HG03520 (cell line): ENCODE data around the gene ANK2.

Experiments
- ATAC-seq: cut with Tn5 transposase; IDR thresholded peaks from one replicate; pipeline ENCODE4 v1.9.1; 2021; ENCODE audit warnings: mild to moderate bottlenecking, moderate library complexity; ENCODE audit not compliant: unreplicated experiment

ANK2 gene

GRCh38 chr4:113049421-113050370 is at the start of gene ANK2:
ANK2 (plus strand) TSS chr4:113049653; CDS start chr4:113049729, 76 bp downstream.
- ATAC-seq = no peak

- ATAC-seq = no peak
Measured at GRCh38 chr4:113003841-113004240, 45.6 kb upstream of the ANK2 start.

- no peak for ATAC-seq
Measured at GRCh38 chr4:113004655-113005054, 44.8 kb upstream of the ANK2 start.

GRCh38 chr4:113006632-113007031 is 42.8 kb upstream of the ANK2 start:
- no peak for ATAC-seq

GRCh38 chr4:113007151-113007550 is 42.3 kb upstream of the ANK2 start:
- no peak for ATAC-seq

- ATAC-seq = no peak
Measured at GRCh38 chr4:113008135-113008534, 41.3 kb upstream of the ANK2 start.

- no peak for ATAC-seq
Measured at GRCh38 chr4:113008716-113009115, 40.7 kb upstream of the ANK2 start.

- no peak for ATAC-seq
Measured at GRCh38 chr4:113009461-113009860, 40.0 kb upstream of the ANK2 start.

GRCh38 chr4:113012122-113012725 is 37.2 kb upstream of the ANK2 start:
- no peak for ATAC-seq

- ATAC-seq = no peak
Measured at GRCh38 chr4:113012786-113013185, 36.7 kb upstream of the ANK2 start.

GRCh38 chr4:113013751-113014150 is 35.7 kb upstream of the ANK2 start:
- ATAC-seq = no peak

- ATAC-seq = no peak
Measured at GRCh38 chr4:113016377-113016776, 33.1 kb upstream of the ANK2 start.

GRCh38 chr4:113020966-113021365 is 28.5 kb upstream of the ANK2 start:
- no peak for ATAC-seq

- no peak for ATAC-seq
Measured at GRCh38 chr4:113024388-113024787, 25.1 kb upstream of the ANK2 start.

GRCh38 chr4:113025416-113025815 is 24.0 kb upstream of the ANK2 start:
- no peak for ATAC-seq

- ATAC-seq = no peak
Measured at GRCh38 chr4:113026556-113026955, 22.9 kb upstream of the ANK2 start.

GRCh38 chr4:113028074-113028473 is 21.4 kb upstream of the ANK2 start:
- no peak for ATAC-seq

GRCh38 chr4:113031212-113031611 is 18.2 kb upstream of the ANK2 start:
- ATAC-seq = no peak

- peak; percentile 62 for ATAC-seq
Measured at GRCh38 chr4:113040793-113041192, 8.7 kb upstream of the ANK2 start.

- ATAC-seq = no peak
Measured at GRCh38 chr4:113042502-113042901, 7.0 kb upstream of the ANK2 start.

- no peak for ATAC-seq
Measured at GRCh38 chr4:113043591-113043990, 5.9 kb upstream of the ANK2 start.

- no peak for ATAC-seq
Measured at GRCh38 chr4:113050371-113050755, 910 bp downstream of the ANK2 start.
